ENCODE results near the gene SSH2.
"Not testable (repeated sequence)": the region's sequence is repeated elsewhere in the genome, so short reads cannot be mapped to it uniquely, and the experiment has no call there.

SSH2 gene

GRCh38 chr17:29862951-29863350 is 67.1 kb downstream of the SSH2 start:
- no peak for DNase-seq (ENCODE audit: low read depth)
- no peak overlapping the region for H3K4me3 ChIP-seq (ENCODE audit: control insufficient read depth, low read depth, low read length)
- TF ChIP-seq CTCF (conservative IDR thresholded peaks at IDR 0.05; ENCODE audit: control insufficient read depth, insufficient read depth, low read depth, low read length): no peak

GRCh38 chr17:29862127-29862526 is 67.9 kb downstream of the SSH2 start:
- H3K4me3 ChIP-seq (ENCODE audit: control insufficient read depth, low read depth, low read length): no peak overlapping the region
- TF ChIP-seq CTCF (conservative IDR thresholded peaks at IDR 0.05; ENCODE audit: control insufficient read depth, insufficient read depth, low read depth, low read length): no peak
- DNase-seq (ENCODE audit: low read depth): no peak

- not testable (repeated sequence) for DNase-seq (ENCODE audit: low read depth); H3K4me3 ChIP-seq (ENCODE audit: control insufficient read depth, low read depth, low read length)
These were observed 70.6 kb downstream of the SSH2 start for GRCh38 chr17:29859445-29859844.

GRCh38 chr17:29857823-29858222 is 72.2 kb downstream of the SSH2 start:
- no peak for DNase-seq (ENCODE audit: low read depth)
- no peak for TF ChIP-seq CTCF (conservative IDR thresholded peaks at IDR 0.05; ENCODE audit: control insufficient read depth, insufficient read depth, low read depth, low read length)
- no peak overlapping the region for H3K4me3 ChIP-seq (ENCODE audit: control insufficient read depth, low read depth, low read length)

- not testable (repeated sequence) for DNase-seq (ENCODE audit: low read depth); H3K4me3 ChIP-seq (ENCODE audit: control insufficient read depth, low read depth, low read length)
These were observed 72.9 kb downstream of the SSH2 start for GRCh38 chr17:29857105-29857504.

GRCh38 chr17:29855686-29856085 is 74.3 kb downstream of the SSH2 start:
- no peak overlapping the region for H3K4me3 ChIP-seq (ENCODE audit: control insufficient read depth, low read depth, low read length)
- TF ChIP-seq CTCF (conservative IDR thresholded peaks at IDR 0.05; ENCODE audit: control insufficient read depth, insufficient read depth, low read depth, low read length): no peak
- peak; percentile 67 for DNase-seq (ENCODE audit: low read depth)

- no peak for TF ChIP-seq CTCF (conservative IDR thresholded peaks at IDR 0.05; ENCODE audit: control insufficient read depth, insufficient read depth, low read depth, low read length)
- no peak for DNase-seq (ENCODE audit: low read depth)
These were observed 81.3 kb downstream of the SSH2 start for GRCh38 chr17:29848737-29849136.

GRCh38 chr17:29847527-29848400 is 82.3 kb downstream of the SSH2 start:
- no peak overlapping the region for H3K4me3 ChIP-seq (ENCODE audit: control insufficient read depth, low read depth, low read length)
- no peak for DNase-seq (ENCODE audit: low read depth)
- no peak for TF ChIP-seq CTCF (conservative IDR thresholded peaks at IDR 0.05; ENCODE audit: control insufficient read depth, insufficient read depth, low read depth, low read length)

More at GRCh38 chr17:29848737-29849136, 81.3 kb downstream of the SSH2 start:
- H3K4me3 ChIP-seq (ENCODE audit: control insufficient read depth, low read depth, low read length): no peak overlapping the region
